Measurements from ENCODE around the gene RNF227. TPM values are rescaled to one million over a fixed set of nuclear protein-coding genes. Genes with fewer than 3 reads are reported as not detected.

The RNF227 gene
- total and polyA plus RNA-seq, 2 of the 13 experiments (the other 11 are each of a cell fraction or from before 2014, with no cell fraction given), result 0.20 to 0.79 TPM

- TF ChIP-seq KDM4B (CRISPR knock-in tag; IDR thresholded peaks at IDR 0.05) (no peak), ZBTB34 (CRISPR knock-in tag; IDR thresholded peaks at IDR 0.05) (no peak), ZNF543 (CRISPR knock-in tag; IDR thresholded peaks at IDR 0.05) (no peak), ZNF430 (CRISPR knock-in tag; IDR thresholded peaks at IDR 0.05) (no peak), ZNF318 (CRISPR knock-in tag; IDR thresholded peaks at IDR 0.05) (no peak), ZNF781 (CRISPR knock-in tag; IDR thresholded peaks at IDR 0.05; ENCODE audit: borderline replicate concordance, not compliant biosample characterization) (no peak), FOXA1 (IDR thresholded peaks at IDR 0.05) (no peak), FOXA1 (CRISPR knock-in tag; IDR thresholded peaks at IDR 0.05) (no peak), ISX (CRISPR knock-in tag; conservative IDR thresholded peaks at IDR 0.05) (no peak), ATF4 (CRISPR knock-in tag; IDR thresholded peaks at IDR 0.05) (no peak), ZNF652 (CRISPR knock-in tag; IDR thresholded peaks at IDR 0.05; ENCODE audit: borderline replicate concordance, low read depth) (no peak), ZBED4 (CRISPR knock-in tag; IDR thresholded peaks at IDR 0.05; ENCODE audit: borderline replicate concordance) (no peak), ZIK1 (CRISPR knock-in tag; IDR thresholded peaks at IDR 0.05; ENCODE audit: borderline replicate concordance, low read depth) (no peak)
Measured at GRCh38 chr17:7887482-7888183, 28.5 kb downstream of the RNF227 start (continued).
